ENCODE data around the gene PPP1R3G. TPM values are rescaled to one million over a fixed set of nuclear protein-coding genes. Genes with fewer than 3 reads are reported as not detected.
"Not testable (repeated sequence)": the region's sequence is repeated elsewhere in the genome, so short reads cannot be mapped to it uniquely, and the experiment has no call there.

The PPP1R3G gene
- total and polyA plus RNA-seq, 2 donors (not counting 1 experiment from before 2014, with no cell fraction given), result 0.09 to 0.25 TPM

- H3K27me3 Mint-ChIP-seq, result no peaks in the 10 kb centered on the region
- Histone ChIP-seq H3K27me3 (replicated peaks in 1 of 4; ENCODE audit: control extremely low read depth in 1 of 4, control insufficient read depth in 3 of 4, insufficient read depth in 4 of 4, low read length in 3 of 4) (no peaks in the 10 kb centered on the region), H3K36me3 (replicated peaks in 1 of 2; ENCODE audit: control extremely low read depth in 1 of 2, control insufficient read depth in 1 of 2, extremely low read depth in 1 of 2, insufficient read depth in 2 of 2, low read length in 1 of 2) (no peaks in the 10 kb centered on the region), H4K20me1 (ENCODE audit: control insufficient read depth, insufficient read depth, low read length, poor library complexity, severe bottlenecking) (no peaks in the 10 kb centered on the region), H3K79me2 (ENCODE audit: control insufficient read depth, insufficient read depth, low read length) (peaks cover 2% of the 10 kb centered on the region), H3K4me2 (replicated peaks; ENCODE audit: low read depth, low read length, poor library complexity, severe bottlenecking) (no peak overlapping the region), H3K9me3 (ENCODE audit: control extremely low read depth in 1 of 3, control insufficient read depth in 2 of 3, insufficient read depth in 1 of 3, low read length in 2 of 3) (peaks cover 0 to 6% (median 0%) of the 10 kb centered on the region in 3 donors), H2AFZ (ENCODE audit: insufficient read depth, low read depth, low read length, poor library complexity, severe bottlenecking) (no peak overlapping the region), H3K4me3 (ENCODE audit: control extremely low read depth in 1 of 5, extremely low read depth in 1 of 5, insufficient read depth in 1 of 5, low read depth in 2 of 5, low read length in 4 of 5) (no peak overlapping the region), H3K27ac (ENCODE audit: low read length in 2 of 2) (no peak overlapping the region), H3K4me1 (ENCODE audit: control insufficient read depth in 2 of 2, insufficient read depth in 2 of 2, low read length in 2 of 2) (no peaks in the 10 kb centered on the region), H3K9ac (ENCODE audit: low read length) (no peak overlapping the region)
- TF ChIP-seq EZH2 (IDR thresholded peaks at IDR 0.05; ENCODE audit: borderline replicate concordance, insufficient read depth, low read depth, low read length, poor library complexity, severe bottlenecking) (no peak), CTCF (IDR thresholded peaks at IDR 0.05) (no peak)
- 99% methylated on average over 7 of the region's 17 CpGs for WGBS (ENCODE audit: insufficient coverage)
- ATAC-seq (ENCODE audit: low read depth) (no peak), DNase-seq (no peak)
- no peaks in the 10 kb centered on the region for H3K4me1 Mint-ChIP-seq
- intact Hi-C loops (cut with micrococcal nuclease), result no loop called here
- H3K27ac Mint-ChIP-seq, result no peak overlapping the region
- CTCF ChIA-PET, result interaction anchor here (0.7 kb wide), 1 partner anchor 1977 kb away, joined by 3 read pairs; no protein-coding TSS in a partner anchor
- POLR2A ChIA-PET, result no interaction called here
- H3K9me3 Mint-ChIP-seq (ENCODE audit: insufficient read depth), result no peaks in the 10 kb centered on the region
- no peak overlapping the region for H3K4me3 Mint-ChIP-seq
Measured at GRCh38 chr6:5119090-5119951, 34.2 kb downstream of the PPP1R3G start.

GRCh38 chr6:5120011-5120410, 34.9 kb downstream of the PPP1R3G start:
- Mint-ChIP-seq H3K9me3 (ENCODE audit: insufficient read depth) (no peaks in the 10 kb centered on the region), H3K4me1 (no peaks in the 10 kb centered on the region), H3K27ac (no peak overlapping the region), H3K4me3 (no peak overlapping the region), H3K27me3 (no peaks in the 10 kb centered on the region)
- Histone ChIP-seq H4K20me1 (ENCODE audit: control insufficient read depth, insufficient read depth, low read length, poor library complexity, severe bottlenecking) (no peaks in the 10 kb centered on the region), H3K4me3 (ENCODE audit: control extremely low read depth in 1 of 5, extremely low read depth in 1 of 5, insufficient read depth in 1 of 5, low read depth in 2 of 5, low read length in 4 of 5) (no peak overlapping the region), H3K4me2 (replicated peaks; ENCODE audit: low read depth, low read length, poor library complexity, severe bottlenecking) (no peak overlapping the region), H2AFZ (ENCODE audit: insufficient read depth, low read depth, low read length, poor library complexity, severe bottlenecking) (no peak overlapping the region), H3K27ac (ENCODE audit: low read length in 2 of 2) (no peak overlapping the region), H3K36me3 (replicated peaks in 1 of 2; ENCODE audit: control extremely low read depth in 1 of 2, control insufficient read depth in 1 of 2, extremely low read depth in 1 of 2, insufficient read depth in 2 of 2, low read length in 1 of 2) (no peaks in the 10 kb centered on the region), H3K9ac (ENCODE audit: low read length) (no peak overlapping the region), H3K79me2 (ENCODE audit: control insufficient read depth, insufficient read depth, low read length) (peaks cover 3% of the 10 kb centered on the region), H3K27me3 (replicated peaks in 1 of 4; ENCODE audit: control extremely low read depth in 1 of 4, control insufficient read depth in 3 of 4, insufficient read depth in 4 of 4, low read length in 3 of 4) (no peaks in the 10 kb centered on the region), H3K9me3 (ENCODE audit: control extremely low read depth in 1 of 3, control insufficient read depth in 2 of 3, insufficient read depth in 1 of 3, low read length in 2 of 3) (peaks cover 0 to 6% (median 0%) of the 10 kb centered on the region in 3 donors), H3K4me1 (ENCODE audit: control insufficient read depth in 2 of 2, insufficient read depth in 2 of 2, low read length in 2 of 2) (no peaks in the 10 kb centered on the region)
- intact Hi-C loops (cut with micrococcal nuclease), result no loop called here
- ChIA-PET CTCF (interaction anchor here (0.7 kb wide), 1 partner anchor 1977 kb away, joined by 3 read pairs; no protein-coding TSS in a partner anchor), POLR2A (no interaction called here)
- 98% methylated on average over 9 of the region's 10 CpGs for WGBS (ENCODE audit: insufficient coverage)
- no peak for TF ChIP-seq EZH2 (IDR thresholded peaks at IDR 0.05; ENCODE audit: borderline replicate concordance, insufficient read depth, low read depth, low read length, poor library complexity, severe bottlenecking)
- no peak for TF ChIP-seq CTCF (IDR thresholded peaks at IDR 0.05)
- ATAC-seq (ENCODE audit: low read depth) (no peak), DNase-seq (no peak)

- H3K27ac ChIP-seq (ENCODE audit: low read length in 2 of 2); ATAC-seq (ENCODE audit: low read depth); H3K27me3 ChIP-seq (replicated peaks in 1 of 4; ENCODE audit: control extremely low read depth in 1 of 4, control insufficient read depth in 3 of 4, insufficient read depth in 4 of 4, low read length in 3 of 4); H3K36me3 ChIP-seq (replicated peaks in 1 of 2; ENCODE audit: control extremely low read depth in 1 of 2, control insufficient read depth in 1 of 2, extremely low read depth in 1 of 2, insufficient read depth in 2 of 2, low read length in 1 of 2); POLR2A ChIA-PET; intact Hi-C loops (cut with micrococcal nuclease); CTCF ChIA-PET; DNase-seq; H3K9ac ChIP-seq (ENCODE audit: low read length); H3K4me1 ChIP-seq (ENCODE audit: control insufficient read depth in 2 of 2, insufficient read depth in 2 of 2, low read length in 2 of 2); H3K9me3 Mint-ChIP-seq (ENCODE audit: insufficient read depth); H2AFZ ChIP-seq (ENCODE audit: insufficient read depth, low read depth, low read length, poor library complexity, severe bottlenecking); H3K4me2 ChIP-seq (replicated peaks; ENCODE audit: low read depth, low read length, poor library complexity, severe bottlenecking); H3K9me3 ChIP-seq (ENCODE audit: control extremely low read depth in 1 of 3, control insufficient read depth in 2 of 3, insufficient read depth in 1 of 3, low read length in 2 of 3); H3K4me3 Mint-ChIP-seq; H3K79me2 ChIP-seq (ENCODE audit: control insufficient read depth, insufficient read depth, low read length); H3K4me1 Mint-ChIP-seq; H3K4me3 ChIP-seq (ENCODE audit: control extremely low read depth in 1 of 5, extremely low read depth in 1 of 5, insufficient read depth in 1 of 5, low read depth in 2 of 5, low read length in 4 of 5); H3K27ac Mint-ChIP-seq; H3K27me3 Mint-ChIP-seq; H4K20me1 ChIP-seq (ENCODE audit: control insufficient read depth, insufficient read depth, low read length, poor library complexity, severe bottlenecking): not testable (repeated sequence)
- whole genome bisulfite sequencing (ENCODE audit: insufficient coverage), result 97% methylated on average over 7 of the region's 8 CpGs
Measured at GRCh38 chr6:5120543-5120942, 35.4 kb downstream of the PPP1R3G start.
